ENCODE data around the gene CRYBG1.

The CRYBG1 gene

GRCh38 chr6:106612671-106613416 lies 252.3 kb downstream of the CRYBG1 start:
- no peak overlapping the region for H3K4me3 ChIP-seq (ENCODE audit: low read depth, low read length)
- TF ChIP-seq CTCF (IDR thresholded peaks at IDR 0.05; ENCODE audit: low read depth, low read length, missing control alignments) = no peak
- no peak for DNase-seq (ENCODE audit: low read depth)
- in situ Hi-C loops (cut with HindIII; ENCODE audit: low sequenced_read_pairs) = no loop called here

GRCh38 chr6:106613590-106613989 lies 253.1 kb downstream of the CRYBG1 start:
- no peak for TF ChIP-seq CTCF (IDR thresholded peaks at IDR 0.05; ENCODE audit: low read depth, low read length, missing control alignments)
- DNase-seq (ENCODE audit: low read depth) = no peak
- in situ Hi-C loops (cut with HindIII; ENCODE audit: low sequenced_read_pairs) = no loop called here
- no peak overlapping the region for H3K4me3 ChIP-seq (ENCODE audit: low read depth, low read length)

- H3K4me3 ChIP-seq (ENCODE audit: low read depth, low read length) = no peak overlapping the region
- in situ Hi-C loops (cut with HindIII; ENCODE audit: low sequenced_read_pairs) = no loop called here
- DNase-seq (ENCODE audit: low read depth) = no peak
- TF ChIP-seq CTCF (IDR thresholded peaks at IDR 0.05; ENCODE audit: low read depth, low read length, missing control alignments) = no peak
Measured at GRCh38 chr6:106614166-106614565, 253.6 kb downstream of the CRYBG1 start.

GRCh38 chr6:106614592-106615257 lies 254.2 kb downstream of the CRYBG1 start:
- no peak for TF ChIP-seq CTCF (IDR thresholded peaks at IDR 0.05; ENCODE audit: low read depth, low read length, missing control alignments)
- DNase-seq (ENCODE audit: low read depth) = no peak
- no peak overlapping the region for H3K4me3 ChIP-seq (ENCODE audit: low read depth, low read length)
- in situ Hi-C loops (cut with HindIII; ENCODE audit: low sequenced_read_pairs) = no loop called here

GRCh38 chr6:106617302-106617701 lies 256.8 kb downstream of the CRYBG1 start:
- in situ Hi-C loops (cut with HindIII; ENCODE audit: low sequenced_read_pairs) = no loop called here
- no peak overlapping the region for H3K4me3 ChIP-seq (ENCODE audit: low read depth, low read length)
- no peak for DNase-seq (ENCODE audit: low read depth)
- no peak for TF ChIP-seq CTCF (IDR thresholded peaks at IDR 0.05; ENCODE audit: low read depth, low read length, missing control alignments)

- in situ Hi-C loops (cut with HindIII; ENCODE audit: low sequenced_read_pairs) = no loop called here
- no peak for DNase-seq (ENCODE audit: low read depth)
- no peak for TF ChIP-seq CTCF (IDR thresholded peaks at IDR 0.05; ENCODE audit: low read depth, low read length, missing control alignments)
- H3K4me3 ChIP-seq (ENCODE audit: low read depth, low read length) = no peak overlapping the region
Measured at GRCh38 chr6:106617857-106618256, 257.3 kb downstream of the CRYBG1 start.

Measured in astrocyte of the cerebellum (primary cell).